Right lung (tissue), 10 donors: ENCODE data around the gene REV3L. TPM values are rescaled to one million over a fixed set of nuclear protein-coding genes. Genes with fewer than 3 reads are reported as not detected.
"Not testable (repeated sequence)": the region's sequence is repeated elsewhere in the genome, so short reads cannot be mapped to it uniquely, and the experiment has no call there.

Source experiments
- DNase-seq, 2 donors: peaks; one replicate each; pipeline ENCODE4 v3.0.0-alpha.2; 2013
- long read RNA-seq, 8 donors: transcript quantifications; one replicate each; lab custom pipeline, GENCODE V29; 2026
- polyA plus RNA-seq, 5 donors: library from polyadenylated mRNA; unstranded; fragments of 120-200 nt; gene quantifications; one replicate each; pipeline versions ENCODE4 v1.2.1 to v1.2.3, GENCODE V29; 2013; ENCODE audit warnings: inconsistent platforms in 1 of 5, low replicate concordance in 1 of 5; ENCODE audit not compliant: insufficient read length in 5 of 5, insufficient read depth in 1 of 5

REV3L gene, protein sequence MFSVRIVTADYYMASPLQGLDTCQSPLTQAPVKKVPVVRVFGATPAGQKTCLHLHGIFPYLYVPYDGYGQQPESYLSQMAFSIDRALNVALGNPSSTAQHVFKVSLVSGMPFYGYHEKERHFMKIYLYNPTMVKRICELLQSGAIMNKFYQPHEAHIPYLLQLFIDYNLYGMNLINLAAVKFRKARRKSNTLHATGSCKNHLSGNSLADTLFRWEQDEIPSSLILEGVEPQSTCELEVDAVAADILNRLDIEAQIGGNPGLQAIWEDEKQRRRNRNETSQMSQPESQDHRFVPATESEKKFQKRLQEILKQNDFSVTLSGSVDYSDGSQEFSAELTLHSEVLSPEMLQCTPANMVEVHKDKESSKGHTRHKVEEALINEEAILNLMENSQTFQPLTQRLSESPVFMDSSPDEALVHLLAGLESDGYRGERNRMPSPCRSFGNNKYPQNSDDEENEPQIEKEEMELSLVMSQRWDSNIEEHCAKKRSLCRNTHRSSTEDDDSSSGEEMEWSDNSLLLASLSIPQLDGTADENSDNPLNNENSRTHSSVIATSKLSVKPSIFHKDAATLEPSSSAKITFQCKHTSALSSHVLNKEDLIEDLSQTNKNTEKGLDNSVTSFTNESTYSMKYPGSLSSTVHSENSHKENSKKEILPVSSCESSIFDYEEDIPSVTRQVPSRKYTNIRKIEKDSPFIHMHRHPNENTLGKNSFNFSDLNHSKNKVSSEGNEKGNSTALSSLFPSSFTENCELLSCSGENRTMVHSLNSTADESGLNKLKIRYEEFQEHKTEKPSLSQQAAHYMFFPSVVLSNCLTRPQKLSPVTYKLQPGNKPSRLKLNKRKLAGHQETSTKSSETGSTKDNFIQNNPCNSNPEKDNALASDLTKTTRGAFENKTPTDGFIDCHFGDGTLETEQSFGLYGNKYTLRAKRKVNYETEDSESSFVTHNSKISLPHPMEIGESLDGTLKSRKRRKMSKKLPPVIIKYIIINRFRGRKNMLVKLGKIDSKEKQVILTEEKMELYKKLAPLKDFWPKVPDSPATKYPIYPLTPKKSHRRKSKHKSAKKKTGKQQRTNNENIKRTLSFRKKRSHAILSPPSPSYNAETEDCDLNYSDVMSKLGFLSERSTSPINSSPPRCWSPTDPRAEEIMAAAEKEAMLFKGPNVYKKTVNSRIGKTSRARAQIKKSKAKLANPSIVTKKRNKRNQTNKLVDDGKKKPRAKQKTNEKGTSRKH (N-terminal part only)
- 10 to 100 TPM; 45.5 to 67.0 (median 63.9) TPM for polyA plus RNA-seq
- long read RNA-seq, donor 1, partial matches to known transcripts = 20 of 20 reads
- long read RNA-seq, donor 1, other reads (novel, unspliced or antisense) = 0 of 20 reads
- long read RNA-seq, donor 2, partial matches to known transcripts = 5 of 5 reads
- long read RNA-seq, donor 2, other reads (novel, unspliced or antisense) = 0 of 5 reads
- long read RNA-seq, donor 3, partial matches to known transcripts = 11 of 21 reads
- long read RNA-seq, donor 3, other reads (novel, unspliced or antisense) = 10 of 21 reads
- long read RNA-seq, donor 4, partial matches to known transcripts = 0 of 1 reads
- long read RNA-seq, donor 4, other reads (novel, unspliced or antisense) = 0 of 1 reads
- long read RNA-seq, donor 5, partial matches to known transcripts = 12 of 12 reads
- long read RNA-seq, donor 5, other reads (novel, unspliced or antisense) = 0 of 12 reads
- long read RNA-seq, donor 6, partial matches to known transcripts = 6 of 6 reads
- long read RNA-seq, donor 6, other reads (novel, unspliced or antisense) = 0 of 6 reads
- long read RNA-seq, donor 7, partial matches to known transcripts = 11 of 11 reads
- long read RNA-seq, donor 7, other reads (novel, unspliced or antisense) = 0 of 11 reads
- long read RNA-seq, donor 8 = 0 reads

DNA sequence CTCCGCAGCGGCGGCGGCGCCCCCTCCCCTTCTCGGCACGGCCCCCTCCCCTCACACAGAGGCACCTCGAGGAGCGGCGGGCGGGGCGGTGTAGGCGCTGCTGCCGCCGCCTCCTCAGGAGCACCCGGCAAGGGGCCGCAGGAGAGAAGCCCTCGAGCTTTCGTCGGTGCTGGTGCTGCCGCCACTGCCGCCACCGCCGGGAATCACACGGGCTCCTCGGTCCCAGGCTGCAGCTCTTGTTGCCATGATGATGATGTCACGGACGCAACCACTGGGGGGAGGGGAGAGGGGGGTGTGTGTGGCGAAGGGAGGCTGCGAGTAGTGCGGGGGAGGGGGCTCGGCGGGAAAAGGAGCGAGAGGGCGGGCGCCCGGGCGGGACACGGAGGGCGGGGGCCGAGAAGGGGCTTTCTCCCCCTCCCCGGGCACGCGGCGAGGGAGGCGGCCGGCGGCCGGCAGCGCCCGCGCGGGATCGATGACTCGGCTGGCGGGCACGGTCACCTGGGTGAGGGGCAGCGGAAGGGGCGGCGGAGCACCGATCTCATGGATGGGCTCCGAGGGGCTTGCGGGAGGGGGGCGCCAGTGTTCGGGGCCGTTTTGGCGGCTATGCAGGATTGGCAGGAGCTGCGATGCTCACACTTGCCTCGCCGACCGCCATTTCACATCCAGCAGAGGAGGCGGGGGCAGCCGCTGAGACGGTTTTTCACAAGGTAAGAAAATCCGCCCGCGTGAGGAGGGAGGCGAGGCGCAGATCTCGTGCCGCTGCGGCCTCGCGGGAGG, at the start of gene REV3L:
Gene REV3L (minus strand): TSS at position 260 of the 777 bp plus-strand sequence. CDS start 330 bp downstream, outside the sequence.
- peak; percentile 93 for DNase-seq

DNA sequence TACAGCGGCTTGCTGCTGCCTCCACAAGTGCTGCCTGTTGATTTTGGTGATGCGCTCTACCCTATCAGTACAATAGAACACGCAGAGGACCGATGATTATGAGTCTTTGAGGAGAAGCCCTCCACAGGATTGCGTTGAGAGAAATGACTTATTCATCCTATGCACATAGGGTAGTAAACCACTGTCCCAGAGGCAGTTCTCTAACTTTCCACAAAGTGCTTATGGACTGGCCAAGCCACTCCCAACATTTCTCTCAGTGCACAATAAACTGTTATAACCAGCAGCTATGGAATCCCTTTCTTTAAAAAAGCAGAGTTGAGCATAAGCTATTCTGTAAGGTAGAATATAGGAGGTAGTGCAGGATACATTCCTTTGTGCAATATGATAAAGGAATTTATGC, 48.2 kb upstream of the REV3L start:
- no peak for DNase-seq

DNA sequence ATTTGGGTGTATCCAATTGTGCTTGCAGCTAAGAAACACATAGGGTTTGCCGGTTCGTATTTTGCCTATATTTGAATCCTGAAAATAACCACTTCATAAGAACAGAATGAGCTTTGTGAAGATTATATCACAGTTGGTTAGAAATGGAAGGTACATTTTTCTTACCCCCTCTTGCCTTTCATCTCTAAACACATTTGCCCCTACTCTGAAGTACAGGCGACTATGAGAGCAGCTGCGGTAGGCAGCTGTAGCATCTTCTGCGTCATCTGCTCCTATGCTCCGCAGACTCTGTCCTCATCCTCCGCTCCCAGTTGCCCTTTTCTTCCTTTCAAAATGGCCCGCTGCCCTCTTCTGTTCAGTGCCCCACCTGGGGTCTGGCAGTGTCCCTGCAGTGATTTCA, 47.6 kb upstream of the REV3L start:
- DNase-seq = no peak

DNA sequence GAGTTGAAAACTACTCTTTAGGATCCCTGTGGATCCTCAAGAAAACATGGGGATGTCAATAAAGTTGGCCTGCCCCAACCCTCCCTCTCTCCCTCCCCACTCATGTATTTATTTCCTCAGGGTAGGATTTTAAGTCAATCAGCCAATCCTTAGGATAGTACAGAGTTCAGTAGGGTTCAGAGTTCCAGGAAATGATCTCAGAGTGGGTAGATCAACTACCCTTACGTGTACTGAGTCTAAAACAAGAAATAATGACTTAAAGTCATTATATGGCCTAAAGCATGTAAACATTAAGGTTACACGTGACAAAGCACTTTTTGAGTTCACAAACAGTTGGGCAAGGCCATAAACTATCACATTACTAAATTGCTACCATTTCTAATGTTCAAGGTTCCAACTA, 47.2 kb upstream of the REV3L start:
- no peak for DNase-seq

DNA sequence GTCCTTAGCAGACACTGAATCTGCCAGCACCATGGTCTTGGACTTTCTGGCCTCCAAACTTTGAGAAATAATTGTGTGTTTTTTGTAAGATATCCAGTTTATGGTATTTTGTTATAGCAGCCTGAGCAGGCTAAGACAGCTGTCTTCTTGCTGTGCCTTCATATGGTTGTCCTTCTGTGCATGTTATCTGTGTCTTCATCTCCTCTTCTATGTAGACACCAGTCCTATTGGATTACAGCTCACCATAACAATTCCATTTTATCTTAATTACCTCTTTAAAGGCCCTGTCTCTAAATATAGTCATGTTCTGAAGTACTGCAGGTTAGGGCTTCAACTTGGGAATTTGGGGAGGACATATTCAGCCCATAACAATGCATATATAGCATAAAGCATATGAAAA, 44.3 kb upstream of the REV3L start:
- no peak for DNase-seq

- DNase-seq = no peak
Observed at GRCh38 chr6:111524735-111525134, 41.7 kb upstream of the REV3L start.

- DNase-seq = no peak
Observed at GRCh38 chr6:111524252-111524651, 41.2 kb upstream of the REV3L start.

- no peak for DNase-seq
Observed at GRCh38 chr6:111523484-111524167, 40.6 kb upstream of the REV3L start.

- DNase-seq = no peak
Observed at GRCh38 chr6:111522393-111523020, 39.5 kb upstream of the REV3L start.

GRCh38 chr6:111521497-111522270, 38.7 kb upstream of the REV3L start:
- no peak for DNase-seq

DNA sequence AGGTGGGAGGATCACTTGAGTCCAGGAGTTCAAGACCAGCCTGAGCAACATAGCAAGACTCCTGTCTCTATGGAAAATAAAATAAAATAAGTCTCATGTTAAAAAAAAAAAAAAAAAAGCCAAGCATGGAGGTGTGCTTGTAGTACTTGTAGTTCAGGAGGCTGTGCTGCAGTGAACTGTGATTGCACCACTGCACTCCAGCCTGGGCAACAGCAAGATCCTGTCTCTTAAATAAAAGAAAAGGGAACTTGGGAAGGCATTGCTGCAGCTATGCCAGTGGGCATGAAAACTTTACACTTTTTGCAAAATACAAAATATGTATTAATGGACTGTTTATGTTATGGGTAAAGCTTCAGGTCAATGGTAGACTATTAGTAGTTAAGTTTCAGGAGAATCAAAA, 37.5 kb upstream of the REV3L start:
- no peak for DNase-seq

DNA sequence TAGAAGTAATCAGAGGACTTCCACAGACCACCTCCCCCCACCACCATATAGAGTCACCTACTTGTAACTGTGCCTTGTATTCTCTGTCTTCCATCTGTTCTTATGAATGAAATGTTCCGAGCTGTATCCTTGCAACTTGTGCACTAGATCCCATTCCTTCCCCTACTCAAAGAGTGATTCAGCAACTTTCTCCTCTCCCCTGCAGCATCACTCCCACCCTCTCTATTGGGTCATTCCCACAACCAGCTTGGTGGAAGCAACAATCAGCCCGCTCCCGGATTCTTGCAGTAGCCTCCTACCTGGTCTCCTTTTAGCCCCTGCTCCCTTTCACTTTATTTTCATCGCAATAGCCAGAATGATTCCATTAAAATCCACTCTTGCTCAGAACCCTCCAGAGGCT, 34.9 kb upstream of the REV3L start:
- no peak for DNase-seq

DNA sequence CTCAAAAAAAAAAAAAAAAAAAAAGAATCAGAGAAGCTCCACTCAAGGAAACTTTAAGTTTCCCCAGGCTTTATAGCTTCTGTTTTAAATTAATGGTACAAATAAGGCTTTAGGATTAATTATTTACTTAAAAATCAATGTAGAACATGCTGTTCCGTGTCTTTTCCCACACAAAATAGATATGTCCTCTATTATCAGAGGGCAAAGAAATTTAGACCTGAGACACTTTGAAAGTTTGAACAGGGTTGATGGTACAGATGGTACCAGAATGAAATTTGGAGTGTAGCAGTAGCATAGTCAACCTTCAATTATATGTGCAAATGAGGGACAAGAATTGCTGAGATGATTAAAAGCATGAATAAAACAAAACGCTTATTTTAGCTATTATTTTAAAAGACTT, 32.2 kb upstream of the REV3L start:
- no peak for DNase-seq

DNA sequence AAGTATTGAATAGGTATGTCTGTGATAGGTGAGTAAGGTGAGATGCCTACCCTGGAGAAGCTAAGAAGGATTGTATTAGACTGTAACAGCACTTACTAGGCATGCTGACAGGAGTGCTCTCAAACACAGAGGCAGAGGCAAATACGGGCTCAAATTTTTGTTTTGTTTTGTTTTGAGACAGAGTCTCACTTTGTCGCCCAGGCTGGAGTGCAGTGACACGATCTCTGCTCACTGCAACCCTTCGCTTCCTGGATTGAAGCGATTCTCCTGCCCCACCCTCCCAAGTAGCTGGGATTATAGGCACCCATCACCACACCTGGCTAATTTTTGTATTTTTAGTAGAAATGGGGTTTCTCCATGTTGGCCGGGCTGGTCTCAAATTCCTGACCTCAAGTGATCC, 31.5 kb upstream of the REV3L start:
- DNase-seq = not testable (repeated sequence)

GRCh38 chr6:111507219-111507618, 24.2 kb upstream of the REV3L start:
- not testable (repeated sequence) for DNase-seq

DNA sequence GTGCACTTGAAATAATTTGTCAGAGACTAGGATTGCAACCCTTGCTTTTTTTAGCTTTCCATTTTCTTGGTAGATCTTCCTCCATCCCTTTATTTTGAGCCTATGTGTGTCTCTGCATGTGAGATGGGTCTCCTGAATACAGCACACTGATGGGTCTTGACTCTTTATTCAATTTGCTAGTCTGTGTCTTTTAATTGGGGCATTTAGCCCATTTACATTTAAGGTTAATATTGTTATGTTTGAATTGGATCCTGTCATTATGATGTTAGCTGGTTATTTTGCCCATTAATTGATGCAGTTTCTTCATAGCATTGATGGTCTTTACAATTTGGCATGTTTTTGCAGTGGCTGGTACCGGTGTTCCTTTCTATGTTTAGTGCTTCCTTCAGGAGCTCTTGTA, 22.5 kb upstream of the REV3L start:
- DNase-seq = not testable (repeated sequence)

- DNase-seq = no peak
Observed at GRCh38 chr6:111503660-111504059, 20.6 kb upstream of the REV3L start.

GRCh38 chr6:111503194-111503593, 20.2 kb upstream of the REV3L start:
- no peak for DNase-seq
